Measurements from ENCODE around the gene KLHL34.

- TF ChIP-seq CTCF (IDR thresholded peaks at IDR 0.05) (no peak), REST (IDR thresholded peaks at IDR 0.05; ENCODE audit: insufficient read depth in 1 of 2, low read depth in 2 of 2, low read length in 1 of 2) (no peak)
Observed at GRCh38 chrX:21616386-21616785, 41.7 kb downstream of the KLHL34 start.

Data from Panc1 (cell line).